Neutrophil (primary cell): ENCODE data around the gene SPIRE1.

Experiments used
- H3K27ac ChIP-seq: fragments of 200-600 bp; sonication (generic); 2 replicates; pipeline ENCODE4 v1.5.1; 2016; ENCODE audit warnings: mild to moderate bottlenecking, moderate library complexity
- H3K27me3 ChIP-seq: fragments of 200-600 bp; sonication (generic); 2 replicates; pipeline ENCODE4 v1.6.0; 2016; ENCODE audit warnings: mild to moderate bottlenecking
- H3K36me3 ChIP-seq: fragments of 200-600 bp; sonication (generic); 2 replicates; pipeline ENCODE4 v1.5.1; 2017
- H3K4me1 ChIP-seq, 2 experiments: fragments of 200-600 bp in 1 of 2; sonication (generic) in 1 of 2; 1 replicate in 1 of 2; 2 replicates in 1 of 2; pipeline versions ENCODE4 v1.5.1 to v1.6.1; 2013 to 2016; ENCODE audit warnings: low read depth in 1 of 2, low read length in 1 of 2, mild to moderate bottlenecking in 1 of 2, moderate library complexity in 1 of 2; ENCODE audit not compliant: control insufficient read depth in 1 of 2, insufficient read depth in 1 of 2
- H3K4me3 ChIP-seq, 2 experiments: fragments of 200-600 bp in 1 of 2; sonication (generic) in 1 of 2; 1 replicate in 1 of 2; 2 replicates in 1 of 2; pipeline ENCODE4 v1.5.1; 2013 to 2016; ENCODE audit warnings: low read depth in 1 of 2, low read length in 1 of 2, mild to moderate bottlenecking in 1 of 2, moderate library complexity in 1 of 2
- H3K9me3 ChIP-seq: fragments of 200-600 bp; sonication (generic); 2 replicates; pipeline ENCODE4 v1.5.1; 2016
- TF ChIP-seq, protein P1 (sequence below): fragments of 200-600 bp; sonication (generic); IDR thresholded peaks from 2 replicates; pipeline ENCODE4 v1.5.1; 2016; ENCODE audit warnings: antibody characterized with exemption

Gene SPIRE1

DNA sequence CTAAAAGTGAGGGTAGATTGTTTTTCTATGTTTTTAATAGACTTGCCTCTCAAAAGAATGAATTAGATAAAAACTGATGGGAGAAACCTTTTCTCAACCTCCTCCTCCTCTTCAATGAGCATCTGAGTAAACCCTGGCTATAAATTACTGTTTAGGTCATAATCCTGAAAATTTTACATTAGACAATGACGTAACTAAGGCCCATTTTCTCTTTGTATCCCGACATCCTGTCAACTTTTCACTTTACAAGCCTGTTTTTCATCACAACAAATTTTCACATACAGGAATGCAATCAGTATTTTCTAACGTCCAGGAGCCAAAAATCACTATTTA is 1.3 kb downstream of the SPIRE1 start:
- H3K4me3 ChIP-seq: peak overlapping the region in 1 of 2 experiments; percentile 69
- no peaks in the 10 kb centered on the region for H3K36me3 ChIP-seq
- no peaks in the 10 kb centered on the region for H3K9me3 ChIP-seq
- peaks cover 80% of the 10 kb centered on the region for H3K27me3 ChIP-seq
- no peak overlapping the region for H3K27ac ChIP-seq
- H3K4me1 ChIP-seq: peaks cover 12 to 16% of the 10 kb centered on the region in 2 experiments
- TF ChIP-seq, protein P1, sequence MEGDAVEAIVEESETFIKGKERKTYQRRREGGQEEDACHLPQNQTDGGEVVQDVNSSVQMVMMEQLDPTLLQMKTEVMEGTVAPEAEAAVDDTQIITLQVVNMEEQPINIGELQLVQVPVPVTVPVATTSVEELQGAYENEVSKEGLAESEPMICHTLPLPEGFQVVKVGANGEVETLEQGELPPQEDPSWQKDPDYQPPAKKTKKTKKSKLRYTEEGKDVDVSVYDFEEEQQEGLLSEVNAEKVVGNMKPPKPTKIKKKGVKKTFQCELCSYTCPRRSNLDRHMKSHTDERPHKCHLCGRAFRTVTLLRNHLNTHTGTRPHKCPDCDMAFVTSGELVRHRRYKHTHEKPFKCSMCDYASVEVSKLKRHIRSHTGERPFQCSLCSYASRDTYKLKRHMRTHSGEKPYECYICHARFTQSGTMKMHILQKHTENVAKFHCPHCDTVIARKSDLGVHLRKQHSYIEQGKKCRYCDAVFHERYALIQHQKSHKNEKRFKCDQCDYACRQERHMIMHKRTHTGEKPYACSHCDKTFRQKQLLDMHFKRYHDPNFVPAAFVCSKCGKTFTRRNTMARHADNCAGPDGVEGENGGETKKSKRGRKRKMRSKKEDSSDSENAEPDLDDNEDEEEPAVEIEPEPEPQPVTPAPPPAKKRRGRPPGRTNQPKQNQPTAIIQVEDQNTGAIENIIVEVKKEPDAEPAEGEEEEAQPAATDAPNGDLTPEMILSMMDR: no peak

DNA sequence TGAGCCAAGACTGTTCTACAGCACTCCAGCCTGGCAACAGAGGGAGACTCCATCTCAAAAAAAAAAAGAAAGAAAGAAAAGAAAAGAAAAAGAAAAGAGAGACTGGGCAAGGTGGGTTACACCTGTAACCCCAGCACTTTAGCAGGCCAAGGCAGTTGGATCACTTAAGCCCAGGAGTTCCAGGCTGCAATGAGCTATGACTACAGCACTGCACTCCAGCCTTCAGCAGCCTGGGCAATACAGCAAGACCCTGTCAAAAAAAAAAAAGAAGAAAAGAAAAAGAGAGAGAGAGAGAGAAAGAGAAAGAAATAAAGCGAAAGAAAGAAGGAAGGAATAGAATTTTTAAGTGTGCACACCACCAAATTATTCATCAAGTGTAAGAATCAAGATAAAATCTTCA is 2.9 kb downstream of the SPIRE1 start:
- peaks cover 84% of the 10 kb centered on the region for H3K27me3 ChIP-seq

DNA sequence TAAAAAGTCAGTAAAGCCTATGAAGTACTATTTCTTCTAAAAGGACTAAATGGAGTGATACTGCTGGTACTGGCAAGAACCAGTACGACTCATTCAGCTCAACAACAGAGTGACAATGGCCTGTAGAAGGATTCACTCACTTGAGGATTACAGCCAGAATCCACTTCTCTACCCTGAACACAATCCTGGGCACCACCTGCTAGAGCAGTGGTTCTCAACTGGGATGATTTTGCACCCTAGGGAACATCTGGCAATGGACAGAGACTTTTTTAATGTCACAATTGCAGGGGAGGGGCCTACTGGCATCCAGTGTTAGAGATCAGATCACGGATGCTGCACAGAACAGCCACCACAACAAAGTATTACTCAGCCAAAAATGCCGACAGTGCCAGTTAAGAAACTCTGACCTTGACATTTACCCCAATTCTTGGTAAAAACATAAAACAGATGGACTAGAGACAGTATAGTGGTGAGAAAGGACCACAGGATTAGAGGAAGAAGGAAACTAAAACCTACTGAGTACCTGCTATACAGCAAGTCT is 5.0 kb downstream of the SPIRE1 start:
- H3K27me3 ChIP-seq: peaks cover 65% of the 10 kb centered on the region
- no peaks in the 10 kb centered on the region for H3K36me3 ChIP-seq
- no peak overlapping the region for H3K27ac ChIP-seq
- H3K4me3 ChIP-seq: no peak overlapping the region
- TF ChIP-seq, protein P1: no peak
- no peaks in the 10 kb centered on the region for H3K9me3 ChIP-seq
- peaks cover 8 to 9% of the 10 kb centered on the region in 2 experiments for H3K4me1 ChIP-seq

More for the DNA sequence above, 2.9 kb downstream of the SPIRE1 start:
- TF ChIP-seq, protein P1: no peak
- H3K4me1 ChIP-seq: peaks cover 12 to 16% of the 10 kb centered on the region in 2 experiments
- H3K4me3 ChIP-seq: no peak overlapping the region
- no peaks in the 10 kb centered on the region for H3K9me3 ChIP-seq
- H3K36me3 ChIP-seq: no peaks in the 10 kb centered on the region
- H3K27ac ChIP-seq: no peak overlapping the region

DNA sequence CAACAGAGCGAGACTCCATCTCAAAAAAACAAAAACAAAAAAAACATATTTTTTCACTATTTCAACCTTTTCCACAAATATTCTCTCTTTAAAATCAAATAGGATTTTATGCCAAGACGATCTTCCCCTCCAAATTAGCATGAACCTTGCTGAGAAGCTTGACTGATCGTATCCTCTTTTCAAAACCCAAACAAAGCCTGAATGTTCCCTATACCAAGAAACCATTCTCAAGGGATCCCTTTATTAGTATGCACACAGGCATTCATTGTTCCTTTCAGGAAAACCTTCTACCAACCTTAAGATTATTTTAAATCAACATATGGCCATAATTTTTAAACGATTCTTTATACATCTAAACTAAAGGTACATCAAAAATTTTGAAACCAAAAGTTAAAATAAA is 6.3 kb downstream of the SPIRE1 start:
- H3K27me3 ChIP-seq: peaks cover 52% of the 10 kb centered on the region

DNA sequence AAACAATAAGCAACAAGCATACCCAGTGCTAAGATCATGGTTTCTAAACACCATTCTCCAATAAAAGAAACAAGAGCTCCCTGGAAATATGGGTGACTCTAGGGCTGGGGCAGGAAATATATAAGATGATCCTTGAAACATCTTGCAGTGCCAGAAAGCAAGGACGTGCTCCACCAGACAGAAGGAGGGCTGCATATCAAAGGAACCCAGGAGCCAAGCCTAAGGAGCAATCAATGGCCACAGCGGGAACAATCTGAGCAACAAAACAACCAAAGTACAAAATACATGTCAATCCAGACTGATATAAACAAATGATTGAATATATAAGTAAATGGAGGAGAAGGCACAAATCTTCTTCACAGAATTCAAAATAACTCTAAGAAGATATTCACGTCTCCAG is 10.1 kb downstream of the SPIRE1 start:
- H3K36me3 ChIP-seq: no peaks in the 10 kb centered on the region
- peaks cover 16% of the 10 kb centered on the region for H3K27me3 ChIP-seq
- no peaks in the 10 kb centered on the region for H3K9me3 ChIP-seq
- H3K4me3 ChIP-seq: no peak overlapping the region
- H3K27ac ChIP-seq: no peak overlapping the region
- TF ChIP-seq, protein P1: no peak
- H3K4me1 ChIP-seq: no peaks in the 10 kb centered on the region

More for the DNA sequence above, 6.3 kb downstream of the SPIRE1 start:
- TF ChIP-seq, protein P1: no peak
- H3K36me3 ChIP-seq: no peaks in the 10 kb centered on the region
- H3K9me3 ChIP-seq: no peaks in the 10 kb centered on the region
- H3K4me1 ChIP-seq: peaks cover 2 to 3% of the 10 kb centered on the region in 2 experiments
- H3K27ac ChIP-seq: no peak overlapping the region
- H3K4me3 ChIP-seq: no peak overlapping the region
